ENCODE data around the gene EML4.
"Not testable (repeated sequence)": the region's sequence is repeated elsewhere in the genome, so short reads cannot be mapped to it uniquely, and the experiment has no call there.

Gene EML4

GRCh38 chr2:42340045-42340937, 171.1 kb downstream of the EML4 start:
- Histone ChIP-seq H3K9me3 (ENCODE audit: control insufficient read depth in 2 of 2, low read length in 2 of 2) (no peaks in the 10 kb centered on the region), H3K27me3 (ENCODE audit: control insufficient read depth in 1 of 2, insufficient read depth in 2 of 2, low read length in 2 of 2) (no peaks in the 10 kb centered on the region), H3K4me1 (ENCODE audit: control insufficient read depth, insufficient read depth, low read length) (peaks cover 16% of the 10 kb centered on the region), H3K9ac (ENCODE audit: low read length in 2 of 2) (no peak overlapping the region), H3K36me3 (ENCODE audit: control insufficient read depth in 2 of 2, insufficient read depth in 2 of 2, low read length in 2 of 2) (peaks cover 10 to 21% of the 10 kb centered on the region in 2 donors), H3K27ac (ENCODE audit: low read length) (no peak overlapping the region), H3K4me3 (ENCODE audit: low read length in 2 of 2) (no peak overlapping the region)

- H3K9me3 ChIP-seq (ENCODE audit: control insufficient read depth in 2 of 2, low read length in 2 of 2), result no peaks in the 10 kb centered on the region
- no peak overlapping the region for H3K4me3 ChIP-seq (ENCODE audit: low read length in 2 of 2)
- peaks cover 16% of the 10 kb centered on the region for H3K4me1 ChIP-seq (ENCODE audit: control insufficient read depth, insufficient read depth, low read length)
- no peak overlapping the region for H3K27ac ChIP-seq (ENCODE audit: low read length)
- H3K36me3 ChIP-seq (ENCODE audit: control insufficient read depth in 2 of 2, insufficient read depth in 2 of 2, low read length in 2 of 2), result peaks cover 13 to 26% of the 10 kb centered on the region in 2 donors
- H3K27me3 ChIP-seq (ENCODE audit: control insufficient read depth in 1 of 2, insufficient read depth in 2 of 2, low read length in 2 of 2), result no peaks in the 10 kb centered on the region
- H3K9ac ChIP-seq (ENCODE audit: low read length in 2 of 2), result no peak overlapping the region
Observed at GRCh38 chr2:42340938-42341636, 171.9 kb downstream of the EML4 start.

DNA sequence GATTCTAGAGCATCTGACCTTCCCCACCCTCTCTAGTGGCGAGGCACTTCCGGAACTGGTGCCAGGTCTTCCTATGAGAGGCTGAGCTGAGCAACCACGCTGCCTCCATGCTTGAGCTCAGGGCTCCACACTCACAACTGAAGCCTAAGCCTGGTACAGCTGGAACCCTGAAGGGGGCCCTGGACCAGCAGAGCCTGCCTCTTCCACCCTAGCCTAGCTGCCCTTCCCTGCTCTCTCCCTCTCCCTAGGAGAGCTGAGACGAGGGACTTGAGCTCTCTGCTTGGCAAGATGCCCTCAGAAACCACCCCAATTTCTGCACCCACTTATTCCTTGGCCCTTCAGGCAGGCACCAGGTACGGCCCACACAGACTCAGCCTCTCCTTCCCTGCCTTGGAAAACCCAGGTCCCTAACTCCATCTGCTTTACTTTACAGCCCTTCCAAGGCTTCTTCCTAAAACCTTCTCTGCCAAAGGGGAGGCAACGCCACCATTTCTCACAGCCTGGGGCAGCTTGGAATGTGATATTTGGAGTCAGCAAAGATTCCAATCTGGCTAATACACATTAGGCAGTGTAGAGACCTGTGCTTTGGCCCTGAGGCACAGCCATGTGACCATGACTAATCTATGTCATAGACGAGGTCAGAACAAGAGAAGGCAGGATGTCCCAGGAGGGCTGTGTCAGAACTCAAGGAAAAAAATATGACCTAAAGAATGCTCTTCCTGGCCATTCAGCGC, 173.1 kb downstream of the EML4 start:
- Histone ChIP-seq H3K36me3 (ENCODE audit: control insufficient read depth in 2 of 2, insufficient read depth in 2 of 2, low read length in 2 of 2) (peaks cover 17 to 19% of the 10 kb centered on the region in 2 donors), H3K4me1 (ENCODE audit: control insufficient read depth, insufficient read depth, low read length) (peaks cover 16% of the 10 kb centered on the region), H3K9me3 (ENCODE audit: control insufficient read depth in 2 of 2, low read length in 2 of 2) (no peaks in the 10 kb centered on the region), H3K9ac (ENCODE audit: low read length in 2 of 2) (no peak overlapping the region), H3K4me3 (ENCODE audit: low read length in 2 of 2) (no peak overlapping the region), H3K27ac (ENCODE audit: low read length) (no peak overlapping the region), H3K27me3 (ENCODE audit: control insufficient read depth in 1 of 2, insufficient read depth in 2 of 2, low read length in 2 of 2) (no peaks in the 10 kb centered on the region)

GRCh38 chr2:42342795-42343241, 173.7 kb downstream of the EML4 start:
- Histone ChIP-seq H3K9me3 (ENCODE audit: control insufficient read depth in 2 of 2, low read length in 2 of 2) (no peaks in the 10 kb centered on the region), H3K4me1 (ENCODE audit: control insufficient read depth, insufficient read depth, low read length) (peaks cover 16% of the 10 kb centered on the region), H3K27me3 (ENCODE audit: control insufficient read depth in 1 of 2, insufficient read depth in 2 of 2, low read length in 2 of 2) (no peaks in the 10 kb centered on the region), H3K4me3 (ENCODE audit: low read length in 2 of 2) (no peak overlapping the region), H3K9ac (ENCODE audit: low read length in 2 of 2) (no peak overlapping the region), H3K27ac (ENCODE audit: low read length) (no peak overlapping the region), H3K36me3 (ENCODE audit: control insufficient read depth in 2 of 2, insufficient read depth in 2 of 2, low read length in 2 of 2) (peaks cover 17 to 19% of the 10 kb centered on the region in 2 donors)

- no peak overlapping the region for H3K27ac ChIP-seq (ENCODE audit: low read length)
- H3K36me3 ChIP-seq (ENCODE audit: control insufficient read depth in 2 of 2, insufficient read depth in 2 of 2, low read length in 2 of 2), result peaks cover 10 to 12% of the 10 kb centered on the region in 2 donors
- peaks cover 13% of the 10 kb centered on the region for H3K4me1 ChIP-seq (ENCODE audit: control insufficient read depth, insufficient read depth, low read length)
- no peaks in the 10 kb centered on the region for H3K9me3 ChIP-seq (ENCODE audit: control insufficient read depth in 2 of 2, low read length in 2 of 2)
- no peaks in the 10 kb centered on the region for H3K27me3 ChIP-seq (ENCODE audit: control insufficient read depth in 1 of 2, insufficient read depth in 2 of 2, low read length in 2 of 2)
- no peak overlapping the region for H3K9ac ChIP-seq (ENCODE audit: low read length in 2 of 2)
- no peak overlapping the region for H3K4me3 ChIP-seq (ENCODE audit: low read length in 2 of 2)
Observed at GRCh38 chr2:42345986-42346385, 176.8 kb downstream of the EML4 start.

- H3K27ac ChIP-seq (ENCODE audit: low read length); H3K27me3 ChIP-seq (ENCODE audit: control insufficient read depth in 1 of 2, insufficient read depth in 2 of 2, low read length in 2 of 2); H3K9ac ChIP-seq (ENCODE audit: low read length in 2 of 2); H3K9me3 ChIP-seq (ENCODE audit: control insufficient read depth in 2 of 2, low read length in 2 of 2); H3K4me3 ChIP-seq (ENCODE audit: low read length in 2 of 2): not testable (repeated sequence)
- Histone ChIP-seq H3K36me3 (ENCODE audit: control insufficient read depth in 2 of 2, insufficient read depth in 2 of 2, low read length in 2 of 2) (peaks cover 11 to 14% of the 10 kb centered on the region in 2 donors), H3K4me1 (ENCODE audit: control insufficient read depth, insufficient read depth, low read length) (peaks cover 12% of the 10 kb centered on the region)
Observed at GRCh38 chr2:42346856-42347255, 177.7 kb downstream of the EML4 start.

- H3K27ac ChIP-seq (ENCODE audit: low read length); H3K4me1 ChIP-seq (ENCODE audit: control insufficient read depth, insufficient read depth, low read length); H3K4me3 ChIP-seq (ENCODE audit: low read length in 2 of 2); H3K27me3 ChIP-seq (ENCODE audit: control insufficient read depth in 1 of 2, insufficient read depth in 2 of 2, low read length in 2 of 2); H3K9ac ChIP-seq (ENCODE audit: low read length in 2 of 2); H3K9me3 ChIP-seq (ENCODE audit: control insufficient read depth in 2 of 2, low read length in 2 of 2): not testable (repeated sequence)
- peaks cover 11 to 21% of the 10 kb centered on the region in 2 donors for H3K36me3 ChIP-seq (ENCODE audit: control insufficient read depth in 2 of 2, insufficient read depth in 2 of 2, low read length in 2 of 2)
Observed at GRCh38 chr2:42347518-42347917, 178.4 kb downstream of the EML4 start.

DNA sequence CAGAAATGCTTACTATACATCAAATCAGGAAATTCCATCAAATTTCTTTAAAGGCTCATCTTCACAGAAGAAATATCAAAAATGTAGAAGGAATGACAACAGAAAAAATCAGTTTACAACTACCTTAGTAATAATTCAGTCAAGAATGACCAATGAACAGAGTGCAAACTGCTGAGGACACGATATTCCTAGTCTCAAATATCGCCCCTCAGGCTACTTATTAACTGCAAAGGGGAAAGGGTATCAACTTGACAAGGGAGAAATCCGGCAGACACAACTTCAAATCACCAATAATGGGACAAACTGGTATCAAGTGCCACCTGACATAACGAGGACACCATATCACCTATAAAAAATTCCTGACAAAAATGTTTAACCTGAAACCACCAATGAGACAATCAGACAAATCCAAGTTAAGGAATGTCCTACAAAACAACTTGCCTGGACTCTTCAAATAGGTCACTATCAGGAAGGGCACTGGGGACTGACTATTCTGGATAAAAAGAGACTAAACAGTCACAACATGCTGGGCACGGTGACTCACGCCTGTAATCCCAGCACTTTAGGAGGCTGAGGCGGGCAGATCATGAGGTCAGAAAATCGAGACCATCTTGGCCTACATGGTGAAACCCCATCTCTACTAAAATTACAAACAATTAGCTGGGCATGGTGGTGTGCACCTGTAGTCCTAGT, 179.1 kb downstream of the EML4 start:
- peaks cover 11 to 21% of the 10 kb centered on the region in 2 donors for H3K36me3 ChIP-seq (ENCODE audit: control insufficient read depth in 2 of 2, insufficient read depth in 2 of 2, low read length in 2 of 2)

GRCh38 chr2:42350434-42351063, 181.4 kb downstream of the EML4 start:
- H3K9ac ChIP-seq (ENCODE audit: low read length in 2 of 2), result no peak overlapping the region

More for the DNA sequence above, 179.1 kb downstream of the EML4 start:
- Histone ChIP-seq H3K9me3 (ENCODE audit: control insufficient read depth in 2 of 2, low read length in 2 of 2) (no peaks in the 10 kb centered on the region), H3K9ac (ENCODE audit: low read length in 2 of 2) (no peak overlapping the region), H3K4me1 (ENCODE audit: control insufficient read depth, insufficient read depth, low read length) (no peaks in the 10 kb centered on the region), H3K27ac (ENCODE audit: low read length) (no peak overlapping the region), H3K4me3 (ENCODE audit: low read length in 2 of 2) (no peak overlapping the region), H3K27me3 (ENCODE audit: control insufficient read depth in 1 of 2, insufficient read depth in 2 of 2, low read length in 2 of 2) (no peaks in the 10 kb centered on the region)

DNA sequence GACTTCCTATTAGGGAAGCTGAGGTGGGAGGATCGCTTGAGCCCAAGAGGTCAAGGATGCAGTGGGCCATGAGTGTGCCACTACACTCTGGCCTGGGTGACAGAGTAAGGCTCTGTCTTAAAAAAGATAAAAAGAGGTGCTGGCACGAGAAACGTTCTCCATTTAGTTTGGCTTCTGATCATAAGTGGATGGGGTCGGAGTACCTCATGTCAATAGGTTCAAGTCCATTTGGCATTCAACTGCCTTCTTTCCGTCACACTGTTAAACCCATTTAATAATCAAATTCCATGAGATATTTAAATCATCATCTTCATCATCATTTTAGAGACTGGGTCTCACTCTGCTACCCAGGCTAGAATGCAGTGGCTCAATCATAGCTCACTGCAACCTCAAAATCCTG, 182.7 kb downstream of the EML4 start:
- no peaks in the 10 kb centered on the region for H3K9me3 ChIP-seq (ENCODE audit: control insufficient read depth in 2 of 2, low read length in 2 of 2)
- H3K27me3 ChIP-seq (ENCODE audit: control insufficient read depth in 1 of 2, insufficient read depth in 2 of 2, low read length in 2 of 2), result no peaks in the 10 kb centered on the region
- H3K27ac ChIP-seq (ENCODE audit: low read length), result no peak overlapping the region
- H3K4me3 ChIP-seq (ENCODE audit: low read length in 2 of 2), result no peak overlapping the region
- no peaks in the 10 kb centered on the region for H3K4me1 ChIP-seq (ENCODE audit: control insufficient read depth, insufficient read depth, low read length)
- H3K9ac ChIP-seq (ENCODE audit: low read length in 2 of 2), result no peak overlapping the region
- peaks cover 6 to 9% of the 10 kb centered on the region in 2 donors for H3K36me3 ChIP-seq (ENCODE audit: control insufficient read depth in 2 of 2, insufficient read depth in 2 of 2, low read length in 2 of 2)

More at GRCh38 chr2:42350434-42351063, 181.4 kb downstream of the EML4 start:
- Histone ChIP-seq H3K4me1 (ENCODE audit: control insufficient read depth, insufficient read depth, low read length) (no peaks in the 10 kb centered on the region), H3K27ac (ENCODE audit: low read length) (no peak overlapping the region), H3K27me3 (ENCODE audit: control insufficient read depth in 1 of 2, insufficient read depth in 2 of 2, low read length in 2 of 2) (no peaks in the 10 kb centered on the region), H3K9me3 (ENCODE audit: control insufficient read depth in 2 of 2, low read length in 2 of 2) (no peaks in the 10 kb centered on the region), H3K4me3 (ENCODE audit: low read length in 2 of 2) (no peak overlapping the region), H3K36me3 (ENCODE audit: control insufficient read depth in 2 of 2, insufficient read depth in 2 of 2, low read length in 2 of 2) (peaks cover 8 to 18% of the 10 kb centered on the region in 2 donors)

Data from stomach smooth muscle (tissue), 2 donors.